Stimulated activated naive B cell treated with anti-CD40 and anti-IgM and Interleukin-4, amounts not matched to agents 10 μg/mL and 1 μg/mL and 100 μg/mL, for 72 hours (primary cell): ENCODE results near the gene SETMAR.

Experiments used
- ATAC-seq, 2 donors: fragments of 150-1000 bp; cut with Tn5 transposase; replicated peaks; 2 replicates each; pipeline ENCODE4 v1.10.0; 2021; ENCODE audit warnings: moderate library complexity in 1 of 2
- DNase-seq: peaks from one replicate; pipeline ENCODE4 v3.0.0; 2021
- H3K27ac Mint-ChIP-seq: one replicate; pipeline ENCODE4 v1.8.0; 2022; ENCODE audit warnings: mild to moderate bottlenecking, mixed read lengths
- H3K27me3 Mint-ChIP-seq, 2 donors: one replicate each; pipeline ENCODE4 v1.8.0; 2022; ENCODE audit warnings: mixed read lengths in 2 of 2
- H3K36me3 Mint-ChIP-seq, 2 donors: one replicate each; pipeline ENCODE4 v1.8.0; 2022; ENCODE audit warnings: mixed read lengths in 2 of 2, mild to moderate bottlenecking in 1 of 2
- H3K4me1 Mint-ChIP-seq, 2 donors: one replicate each; pipeline ENCODE4 v1.8.0; 2022; ENCODE audit warnings: mixed read lengths in 2 of 2, mild to moderate bottlenecking in 1 of 2
- H3K4me3 Mint-ChIP-seq, 2 donors: one replicate each; pipeline ENCODE4 v1.8.0; 2022; ENCODE audit warnings: mild to moderate bottlenecking in 2 of 2, mixed read lengths in 2 of 2, moderate library complexity in 1 of 2
- H3K9me3 Mint-ChIP-seq, 2 donors: one replicate each; pipeline ENCODE4 v1.8.0; 2022; ENCODE audit warnings: mixed read lengths in 2 of 2, mild to moderate bottlenecking in 1 of 2

The SETMAR gene

GRCh38 chr3:4351872-4352271 lies 48.7 kb downstream of the SETMAR start:
- Mint-ChIP-seq H3K36me3 (peaks cover 8 to 10% of the 10 kb centered on the region in 2 donors), H3K9me3 (no peaks in the 10 kb centered on the region), H3K27me3 (no peaks in the 10 kb centered on the region), H3K4me3 (peak overlapping the region; percentile 21 to 26), H3K27ac (peak overlapping the region; percentile 88), H3K4me1 (peaks cover 10 to 19% of the 10 kb centered on the region in 2 donors)
- DNase-seq = no peak
- ATAC-seq = no peak

GRCh38 chr3:4355401-4356219 lies 52.4 kb downstream of the SETMAR start:
- ATAC-seq (no peak), DNase-seq (no peak)
- H3K4me3 Mint-ChIP-seq = no peak overlapping the region
- H3K9me3 Mint-ChIP-seq = no peaks in the 10 kb centered on the region
- H3K27me3 Mint-ChIP-seq = no peaks in the 10 kb centered on the region
- H3K36me3 Mint-ChIP-seq = peaks cover 6 to 12% of the 10 kb centered on the region in 2 donors
- peaks cover 10 to 17% of the 10 kb centered on the region in 2 donors for H3K4me1 Mint-ChIP-seq
- no peak overlapping the region for H3K27ac Mint-ChIP-seq

- Mint-ChIP-seq H3K4me1 (peaks cover 7 to 12% of the 10 kb centered on the region in 2 donors), H3K9me3 (no peaks in the 10 kb centered on the region), H3K27ac (no peak overlapping the region), H3K4me3 (no peak overlapping the region), H3K36me3 (peaks cover 4 to 12% of the 10 kb centered on the region in 2 donors), H3K27me3 (no peaks in the 10 kb centered on the region)
- DNase-seq = no peak
- no peak for ATAC-seq
Measured at GRCh38 chr3:4356220-4356540, 53.0 kb downstream of the SETMAR start.

GRCh38 chr3:4356546-4357410 lies 53.6 kb downstream of the SETMAR start:
- ATAC-seq (no peak), DNase-seq (no peak)
- Mint-ChIP-seq H3K9me3 (no peaks in the 10 kb centered on the region), H3K27ac (no peak overlapping the region), H3K4me1 (peaks cover 4 to 6% of the 10 kb centered on the region in 2 donors), H3K36me3 (peaks cover 10 to 18% of the 10 kb centered on the region in 2 donors), H3K27me3 (no peaks in the 10 kb centered on the region), H3K4me3 (no peak overlapping the region)

GRCh38 chr3:4358273-4358672 lies 55.1 kb downstream of the SETMAR start:
- no peaks in the 10 kb centered on the region for H3K27me3 Mint-ChIP-seq
- H3K36me3 Mint-ChIP-seq = peaks cover 18 to 29% of the 10 kb centered on the region in 2 donors
- ATAC-seq (no peak), DNase-seq (no peak)
- no peaks in the 10 kb centered on the region for H3K4me1 Mint-ChIP-seq
- H3K27ac Mint-ChIP-seq = peak overlapping the region; percentile 49
- H3K4me3 Mint-ChIP-seq = no peak overlapping the region
- no peaks in the 10 kb centered on the region for H3K9me3 Mint-ChIP-seq

GRCh38 chr3:4359805-4360502 lies 56.8 kb downstream of the SETMAR start:
- H3K4me1 Mint-ChIP-seq = no peaks in the 10 kb centered on the region
- no peaks in the 10 kb centered on the region for H3K9me3 Mint-ChIP-seq
- no peak for DNase-seq
- peaks cover 20 to 29% of the 10 kb centered on the region in 2 donors for H3K36me3 Mint-ChIP-seq
- no peaks in the 10 kb centered on the region for H3K27me3 Mint-ChIP-seq
- no peak for ATAC-seq
- H3K27ac Mint-ChIP-seq = no peak overlapping the region
- no peak overlapping the region for H3K4me3 Mint-ChIP-seq

GRCh38 chr3:4360817-4361216 lies 57.6 kb downstream of the SETMAR start:
- Mint-ChIP-seq H3K27me3 (no peaks in the 10 kb centered on the region), H3K4me3 (no peak overlapping the region), H3K4me1 (no peaks in the 10 kb centered on the region), H3K9me3 (no peaks in the 10 kb centered on the region), H3K27ac (no peak overlapping the region), H3K36me3 (peaks cover 20 to 29% of the 10 kb centered on the region in 2 donors)
- DNase-seq (no peak), ATAC-seq (no peak)

GRCh38 chr3:4362523-4362922 lies 59.4 kb downstream of the SETMAR start:
- Mint-ChIP-seq H3K27me3 (no peaks in the 10 kb centered on the region), H3K36me3 (peaks cover 27 to 35% of the 10 kb centered on the region in 2 donors), H3K27ac (no peak overlapping the region), H3K4me3 (no peak overlapping the region), H3K9me3 (no peaks in the 10 kb centered on the region), H3K4me1 (no peaks in the 10 kb centered on the region)
- ATAC-seq = no peak
- no peak for DNase-seq
